Measurements from ENCODE around the gene PCDHB11.
A peak's percentile ranks its signal among the peaks of the same experiment; 100 is the strongest.
"Not testable (repeated sequence)": the region's sequence is repeated elsewhere in the genome, so short reads cannot be mapped to it uniquely, and the experiment has no call there.

PCDHB11 gene

GRCh38 chr5:141177577-141178191, 21.7 kb upstream of the PCDHB11 start, which contains the start of gene PCDHB8:
PCDHB8 (plus strand) TSS chr5:141177790; CDS start chr5:141178035, 245 bp downstream.
- not testable (repeated sequence) for H3K27ac Mint-ChIP-seq; H3K27me3 Mint-ChIP-seq; H3K4me1 Mint-ChIP-seq; H3K36me3 Mint-ChIP-seq; H3K9me3 Mint-ChIP-seq; ATAC-seq (ENCODE audit: low read depth); H3K4me3 Mint-ChIP-seq; DNase-seq (ENCODE audit: low spot score in 2 of 2)

DNA sequence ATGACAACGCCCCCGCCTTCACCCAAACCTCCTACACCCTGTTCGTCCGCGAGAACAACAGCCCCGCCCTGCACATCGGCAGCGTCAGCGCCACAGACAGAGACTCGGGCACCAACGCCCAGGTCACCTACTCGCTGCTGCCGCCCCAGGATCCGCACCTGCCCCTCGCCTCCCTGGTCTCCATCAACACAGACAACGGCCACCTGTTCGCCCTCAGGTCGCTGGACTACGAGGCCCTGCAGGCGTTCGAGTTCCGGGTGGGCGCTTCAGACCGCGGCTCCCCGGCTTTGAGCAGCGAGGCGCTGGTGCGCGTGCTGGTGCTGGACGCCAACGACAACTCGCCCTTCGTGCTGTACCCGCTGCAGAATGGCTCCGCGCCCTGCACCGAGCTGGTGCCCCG, 20.1 kb upstream of the PCDHB11 start:
- H3K9me3 Mint-ChIP-seq; H3K27ac Mint-ChIP-seq; H3K36me3 Mint-ChIP-seq; H3K27me3 Mint-ChIP-seq; H3K4me3 Mint-ChIP-seq; H3K4me1 Mint-ChIP-seq; DNase-seq (ENCODE audit: low spot score in 2 of 2); ATAC-seq (ENCODE audit: low read depth): not testable (repeated sequence)

DNA sequence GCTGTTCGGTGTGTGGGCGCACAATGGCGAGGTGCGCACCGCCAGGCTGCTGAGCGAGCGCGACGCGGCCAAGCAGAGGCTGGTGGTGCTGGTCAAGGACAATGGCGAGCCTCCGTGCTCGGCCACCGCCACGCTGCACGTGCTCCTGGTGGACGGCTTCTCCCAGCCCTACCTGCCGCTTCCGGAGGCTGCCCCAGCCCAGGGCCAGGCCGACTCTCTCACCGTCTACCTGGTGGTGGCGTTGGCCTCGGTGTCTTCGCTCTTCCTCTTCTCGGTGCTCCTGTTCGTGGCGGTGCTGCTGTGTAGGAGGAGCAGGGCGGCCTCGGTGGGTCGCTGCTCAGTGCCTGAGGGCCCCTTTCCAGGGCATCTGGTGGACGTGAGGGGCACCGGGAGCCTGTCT, 19.6 kb upstream of the PCDHB11 start:
- not testable (repeated sequence) for ATAC-seq (ENCODE audit: low read depth); DNase-seq (ENCODE audit: low spot score in 2 of 2); H3K9me3 Mint-ChIP-seq; H3K36me3 Mint-ChIP-seq; H3K27ac Mint-ChIP-seq; H3K27me3 Mint-ChIP-seq; H3K4me1 Mint-ChIP-seq; H3K4me3 Mint-ChIP-seq

- DNase-seq (ENCODE audit: low spot score in 2 of 2) (no peak), ATAC-seq (ENCODE audit: low read depth) (no peak)
- peaks cover 1% of the 10 kb centered on the region for H3K9me3 Mint-ChIP-seq
- H3K4me1 Mint-ChIP-seq: no peaks in the 10 kb centered on the region
- peaks cover 2% of the 10 kb centered on the region for H3K36me3 Mint-ChIP-seq
- no peak overlapping the region for H3K4me3 Mint-ChIP-seq
- H3K27me3 Mint-ChIP-seq: peaks cover 6% of the 10 kb centered on the region
- no peak overlapping the region for H3K27ac Mint-ChIP-seq
Measured at GRCh38 chr5:141180313-141180712, 19.1 kb upstream of the PCDHB11 start.

DNA sequence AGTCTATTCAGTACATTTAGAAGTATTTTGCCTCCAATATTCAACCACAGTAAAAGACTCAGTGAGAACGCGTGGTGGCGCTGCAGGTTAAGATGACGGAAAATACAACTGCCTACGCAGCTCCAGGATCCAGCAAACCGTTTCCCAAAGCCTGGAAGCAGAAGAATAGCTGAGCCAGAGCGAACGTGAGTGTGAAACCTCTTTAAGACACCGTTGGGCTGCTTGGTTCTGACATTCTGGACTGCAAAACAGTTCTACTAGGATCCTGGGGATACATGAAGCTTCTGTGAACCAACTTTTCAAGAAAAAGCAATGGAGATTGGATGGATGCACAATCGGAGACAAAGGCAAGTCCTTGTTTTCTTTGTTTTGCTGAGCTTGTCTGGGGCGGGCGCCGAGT, 17.2 kb upstream of the PCDHB11 start, which contains the start of gene PCDHB16:
TSS of gene PCDHB16 (plus strand) at position 140 of the 400 bp plus-strand sequence. CDS start at position 313, 173 bp downstream.
- Mint-ChIP-seq H3K4me3 (no peak within 1 kb of the TSS), H3K36me3 (peaks cover 5% of the 10 kb centered on the region), H3K4me1 (peaks cover 4% of the 10 kb centered on the region), H3K27ac (no peak within 1 kb of the TSS), H3K27me3 (peaks cover 10% of the 10 kb centered on the region), H3K9me3 (peaks cover 4% of the 10 kb centered on the region)
- ATAC-seq (ENCODE audit: low read depth) (no peak), DNase-seq (ENCODE audit: low spot score in 2 of 2) (no peak)

DNA sequence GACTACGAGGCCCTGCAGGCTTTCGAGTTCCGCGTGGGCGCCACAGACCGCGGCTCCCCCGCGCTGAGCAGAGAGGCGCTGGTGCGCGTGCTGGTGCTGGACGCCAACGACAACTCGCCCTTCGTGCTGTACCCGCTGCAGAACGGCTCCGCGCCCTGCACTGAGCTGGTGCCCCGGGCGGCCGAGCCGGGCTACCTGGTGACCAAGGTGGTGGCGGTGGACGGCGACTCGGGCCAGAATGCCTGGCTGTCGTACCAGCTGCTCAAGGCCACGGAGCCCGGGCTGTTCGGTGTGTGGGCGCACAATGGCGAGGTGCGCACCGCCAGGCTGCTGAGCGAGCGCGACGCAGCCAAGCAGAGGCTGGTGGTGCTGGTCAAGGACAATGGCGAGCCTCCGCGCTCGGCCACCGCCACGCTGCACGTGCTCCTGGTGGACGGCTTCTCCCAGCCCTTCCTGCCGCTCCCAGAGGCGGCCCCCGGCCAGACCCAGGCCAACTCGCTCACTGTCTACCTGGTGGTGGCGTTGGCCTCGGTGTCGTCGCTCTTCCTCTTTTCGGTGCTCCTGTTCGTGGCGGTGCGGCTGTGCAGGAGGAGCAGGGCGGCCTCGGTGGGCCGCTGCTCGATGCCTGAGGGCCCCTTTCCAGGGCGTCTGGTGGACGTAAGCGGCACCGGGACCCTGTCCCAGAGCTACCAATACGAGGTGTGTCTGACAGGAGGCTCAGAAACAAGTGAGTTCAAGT, 15.1 kb upstream of the PCDHB11 start:
- not testable (repeated sequence) for H3K9me3 Mint-ChIP-seq; H3K36me3 Mint-ChIP-seq; H3K4me1 Mint-ChIP-seq; ATAC-seq (ENCODE audit: low read depth); H3K27ac Mint-ChIP-seq; H3K4me3 Mint-ChIP-seq; DNase-seq (ENCODE audit: low spot score in 2 of 2)
- peaks cover 12% of the 10 kb centered on the region for H3K27me3 Mint-ChIP-seq

GRCh38 chr5:141186897-141187512, 12.4 kb upstream of the PCDHB11 start, which contains the start of gene PCDHB9:
PCDHB9 (plus strand) TSS chr5:141187161; CDS start chr5:141187319, 158 bp downstream.
- Mint-ChIP-seq H3K27me3 (peaks cover 12% of the 10 kb centered on the region), H3K27ac (no peak within 1 kb of the TSS), H3K4me3 (peak within 1 kb of the TSS; percentile 71), H3K36me3 (peaks cover 6% of the 10 kb centered on the region), H3K9me3 (peaks cover 8% of the 10 kb centered on the region), H3K4me1 (peaks cover 6% of the 10 kb centered on the region)
- no peak for DNase-seq (ENCODE audit: low spot score in 2 of 2)
- no peak for ATAC-seq (ENCODE audit: low read depth)

DNA sequence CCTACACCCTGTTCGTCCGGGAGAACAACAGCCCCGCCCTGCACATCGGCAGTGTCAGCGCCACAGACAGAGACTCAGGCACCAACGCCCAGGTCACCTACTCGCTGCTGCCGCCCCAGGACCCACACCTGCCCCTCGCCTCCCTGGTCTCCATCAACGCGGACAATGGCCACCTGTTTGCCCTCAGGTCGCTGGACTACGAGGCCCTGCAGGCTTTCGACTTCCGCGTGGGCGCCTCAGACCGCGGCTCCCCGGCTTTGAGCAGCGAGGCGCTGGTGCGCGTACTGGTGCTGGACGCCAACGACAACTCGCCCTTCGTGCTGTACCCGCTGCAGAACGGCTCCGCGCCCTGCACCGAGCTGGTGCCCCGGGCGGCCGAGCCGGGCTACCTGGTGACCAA, 10.7 kb upstream of the PCDHB11 start:
- Mint-ChIP-seq H3K27me3 (peaks cover 12% of the 10 kb centered on the region), H3K9me3 (peaks cover 13% of the 10 kb centered on the region)
- not testable (repeated sequence) for ATAC-seq (ENCODE audit: low read depth); H3K4me3 Mint-ChIP-seq; H3K36me3 Mint-ChIP-seq; H3K27ac Mint-ChIP-seq; H3K4me1 Mint-ChIP-seq; DNase-seq (ENCODE audit: low spot score in 2 of 2)

DNA sequence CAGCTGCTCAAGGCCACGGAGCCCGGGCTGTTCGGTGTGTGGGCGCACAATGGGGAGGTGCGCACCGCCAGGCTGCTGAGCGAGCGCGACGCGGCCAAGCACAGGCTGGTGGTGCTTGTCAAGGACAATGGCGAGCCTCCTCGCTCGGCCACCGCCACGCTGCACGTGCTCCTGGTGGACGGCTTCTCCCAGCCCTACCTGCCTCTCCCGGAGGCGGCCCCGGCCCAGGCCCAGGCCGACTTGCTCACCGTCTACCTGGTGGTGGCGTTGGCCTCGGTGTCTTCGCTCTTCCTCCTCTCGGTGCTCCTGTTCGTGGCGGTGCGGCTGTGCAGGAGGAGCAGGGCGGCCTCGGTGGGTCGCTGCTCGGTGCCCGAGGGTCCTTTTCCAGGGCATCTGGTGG, 10.3 kb upstream of the PCDHB11 start:
- H3K36me3 Mint-ChIP-seq; H3K4me3 Mint-ChIP-seq; H3K4me1 Mint-ChIP-seq; H3K27ac Mint-ChIP-seq; ATAC-seq (ENCODE audit: low read depth); DNase-seq (ENCODE audit: low spot score in 2 of 2): not testable (repeated sequence)
- peaks cover 13% of the 10 kb centered on the region for H3K9me3 Mint-ChIP-seq
- H3K27me3 Mint-ChIP-seq: peaks cover 12% of the 10 kb centered on the region

- no peak for ATAC-seq (ENCODE audit: low read depth)
- Mint-ChIP-seq H3K27ac (no peak within 1 kb of the TSS), H3K4me3 (no peak within 1 kb of the TSS), H3K36me3 (peaks cover 3% of the 10 kb centered on the region), H3K27me3 (peaks cover 8% of the 10 kb centered on the region), H3K9me3 (peaks cover 11% of the 10 kb centered on the region), H3K4me1 (peaks cover 4% of the 10 kb centered on the region)
- DNase-seq (ENCODE audit: low spot score in 2 of 2): no peak
Measured at GRCh38 chr5:141192110-141192725, 7.2 kb upstream of the PCDHB11 start, which contains the start of gene PCDHB10. PCDHB10 (plus strand) TSS chr5:141192353; CDS start chr5:141192553, 200 bp downstream.

DNA sequence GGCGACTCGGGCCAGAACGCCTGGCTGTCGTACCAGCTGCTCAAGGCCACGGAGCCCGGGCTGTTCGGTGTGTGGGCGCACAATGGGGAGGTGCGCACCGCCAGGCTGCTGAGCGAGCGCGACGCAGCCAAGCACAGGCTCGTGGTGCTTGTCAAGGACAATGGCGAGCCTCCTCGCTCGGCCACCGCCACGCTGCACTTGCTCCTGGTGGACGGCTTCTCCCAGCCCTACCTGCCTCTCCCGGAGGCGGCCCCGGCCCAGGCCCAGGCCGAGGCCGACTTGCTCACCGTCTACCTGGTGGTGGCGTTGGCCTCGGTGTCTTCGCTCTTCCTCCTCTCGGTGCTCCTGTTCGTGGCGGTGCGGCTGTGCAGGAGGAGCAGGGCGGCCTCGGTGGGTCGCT, 5.1 kb upstream of the PCDHB11 start:
- not testable (repeated sequence) for H3K36me3 Mint-ChIP-seq; H3K27ac Mint-ChIP-seq; H3K4me1 Mint-ChIP-seq; H3K4me3 Mint-ChIP-seq; H3K27me3 Mint-ChIP-seq; DNase-seq (ENCODE audit: low spot score in 2 of 2); ATAC-seq (ENCODE audit: low read depth)
- peaks cover 15% of the 10 kb centered on the region for H3K9me3 Mint-ChIP-seq

GRCh38 chr5:141196363-141196762, 3.1 kb upstream of the PCDHB11 start:
- Mint-ChIP-seq H3K36me3 (peaks cover 2% of the 10 kb centered on the region), H3K4me1 (peaks cover 2% of the 10 kb centered on the region), H3K9me3 (peaks cover 15% of the 10 kb centered on the region), H3K27me3 (peaks cover 9% of the 10 kb centered on the region), H3K4me3 (no peak overlapping the region), H3K27ac (no peak overlapping the region)
- ATAC-seq (ENCODE audit: low read depth) (no peak), DNase-seq (ENCODE audit: low spot score in 2 of 2) (no peak)

DNA sequence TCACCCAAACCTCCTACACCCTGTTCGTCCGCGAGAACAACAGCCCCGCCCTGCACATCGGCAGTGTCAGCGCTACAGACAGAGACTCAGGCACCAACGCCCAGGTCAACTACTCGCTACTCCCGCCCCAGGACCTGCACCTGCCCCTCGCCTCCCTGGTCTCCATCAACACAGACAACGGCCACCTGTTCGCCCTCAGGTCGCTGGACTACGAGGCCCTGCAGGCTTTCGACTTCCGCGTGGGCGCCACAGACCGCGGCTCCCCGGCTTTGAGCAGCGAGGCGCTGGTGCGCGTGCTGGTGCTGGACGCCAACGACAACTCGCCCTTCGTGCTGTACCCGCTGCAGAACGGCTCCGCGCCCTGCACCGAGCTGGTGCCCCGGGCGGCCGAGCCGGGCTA, 1.7 kb downstream of the PCDHB11 start:
- not testable (repeated sequence) for H3K36me3 Mint-ChIP-seq; DNase-seq (ENCODE audit: low spot score in 2 of 2); H3K27me3 Mint-ChIP-seq; H3K4me1 Mint-ChIP-seq; H3K4me3 Mint-ChIP-seq; ATAC-seq (ENCODE audit: low read depth); H3K27ac Mint-ChIP-seq
- H3K9me3 Mint-ChIP-seq: peaks cover 10% of the 10 kb centered on the region

DNA sequence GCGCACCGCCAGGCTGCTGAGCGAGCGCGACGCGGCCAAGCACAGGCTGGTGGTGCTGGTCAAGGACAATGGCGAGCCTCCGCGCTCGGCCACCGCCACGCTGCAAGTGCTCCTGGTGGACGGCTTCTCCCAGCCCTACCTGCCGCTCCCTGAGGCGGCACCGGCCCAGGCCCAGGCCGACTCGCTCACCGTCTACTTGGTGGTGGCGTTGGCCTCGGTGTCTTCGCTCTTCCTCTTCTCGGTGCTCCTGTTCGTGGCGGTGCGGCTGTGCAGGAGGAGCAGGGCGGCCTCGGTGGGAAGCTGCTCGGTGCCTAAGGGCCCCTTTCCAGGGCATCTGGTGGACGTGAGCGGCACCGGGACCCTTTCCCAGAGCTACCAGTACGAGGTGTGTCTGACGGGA, 2.2 kb downstream of the PCDHB11 start:
- DNase-seq (ENCODE audit: low spot score in 2 of 2); H3K27ac Mint-ChIP-seq; H3K4me1 Mint-ChIP-seq; H3K36me3 Mint-ChIP-seq; H3K27me3 Mint-ChIP-seq; H3K4me3 Mint-ChIP-seq; ATAC-seq (ENCODE audit: low read depth): not testable (repeated sequence)
- peaks cover 10% of the 10 kb centered on the region for H3K9me3 Mint-ChIP-seq

Data from memory B cell (primary cell).